HepG2 (cell line): ENCODE measurements around the gene GGA1. TPM values are rescaled to one million over a fixed set of nuclear protein-coding genes. Genes with fewer than 3 reads are reported as not detected.
A peak's percentile ranks its signal among the peaks of the same experiment; 100 is the strongest.

Source experiments
- HIVEP1 ChIP-seq: sonication (generic); formaldehyde crosslinking; IDR thresholded peaks from 2 replicates; pipeline ENCODE4 v1.4.0; 2020; ENCODE audit warnings: mild to moderate bottlenecking, missing genetic modification reagents
- LCORL ChIP-seq, 2 experiments: fragments of 450-650 bp in 1 of 2; sonication (generic) in 1 of 2; formaldehyde crosslinking in 1 of 2; IDR thresholded peaks; 2 replicates each; pipeline versions ENCODE4 v1.5.0 to v1.6.1; 2017 to 2020; ENCODE audit warnings: antibody characterized with exemption in 1 of 2, missing genetic modification reagents in 1 of 2
- NR3C1 ChIP-seq: sonication (generic); formaldehyde crosslinking; IDR thresholded peaks from 2 replicates; pipeline ENCODE4 v1.4.0; 2020; ENCODE audit warnings: missing genetic modification reagents
- POLR2AphosphoS5 ChIP-seq: IDR thresholded peaks from 2 replicates; pipeline ENCODE4 v1.6.1; 2012; ENCODE audit warnings: low read depth, low read length
- RELA ChIP-seq: sonication (generic); formaldehyde crosslinking; IDR thresholded peaks from 2 replicates; pipeline ENCODE4 v1.4.0; 2020; ENCODE audit warnings: missing genetic modification reagents
- SALL2 ChIP-seq: sonication (generic); formaldehyde crosslinking; IDR thresholded peaks from 2 replicates; pipeline ENCODE4 v1.8.1; 2023; ENCODE audit warnings: mild to moderate bottlenecking, missing genetic modification reagents, inconsistent platforms
- SNAI1 ChIP-seq: sonication (generic); formaldehyde crosslinking; IDR thresholded peaks from 2 replicates; pipeline ENCODE4 v1.5.0; 2020; ENCODE audit warnings: mild to moderate bottlenecking, missing genetic modification reagents, borderline replicate concordance
- YEATS4 ChIP-seq: sonication (generic); formaldehyde crosslinking; IDR thresholded peaks from 2 replicates; pipeline ENCODE4 v1.4.0; 2020; ENCODE audit warnings: missing genetic modification reagents, borderline replicate concordance
- ZNF180 ChIP-seq: sonication (generic); formaldehyde crosslinking; IDR thresholded peaks from 2 replicates; pipeline ENCODE4 v1.4.0; 2020; ENCODE audit warnings: low read depth, missing genetic modification reagents, borderline replicate concordance
- ZNF225 ChIP-seq: sonication (generic); formaldehyde crosslinking; IDR thresholded peaks from 2 replicates; pipeline ENCODE4 v1.4.0; 2020; ENCODE audit warnings: mild to moderate bottlenecking, missing genetic modification reagents
- ZNF431 ChIP-seq: sonication (generic); formaldehyde crosslinking; IDR thresholded peaks from 2 replicates; pipeline ENCODE4 v1.9.0; 2022; ENCODE audit warnings: missing genetic modification reagents, low read depth, mild to moderate bottlenecking, borderline replicate concordance
- ZNF432 ChIP-seq: sonication (generic); formaldehyde crosslinking; IDR thresholded peaks from 2 replicates; pipeline ENCODE4 v1.5.0; 2020; ENCODE audit warnings: missing genetic modification reagents, mild to moderate bottlenecking, borderline replicate concordance
- ZNF577 ChIP-seq: sonication (generic); formaldehyde crosslinking; IDR thresholded peaks from 2 replicates; pipeline ENCODE4 v1.4.0; 2020; ENCODE audit warnings: mild to moderate bottlenecking, low read depth, missing genetic modification reagents, borderline replicate concordance
- ZNF709 ChIP-seq: sonication (generic); formaldehyde crosslinking; IDR thresholded peaks from 2 replicates; pipeline ENCODE4 v1.5.0; 2020; ENCODE audit warnings: mild to moderate bottlenecking, missing genetic modification reagents
- polyA plus RNA-seq, 8 experiments: library from polyadenylated mRNA; depleted of rRNA in 3 of 8; stranded (reverse) in 7 of 8; unstranded in 1 of 8; fragments of >200 nt; fragmentation: Illumina TruSeq in 4 of 8; extraction: Trizol in 4 of 8; gene quantifications; 2 replicates each; pipeline versions ENCODE4 v1.2.1 to v1.2.3, GENCODE V29; 2011 to 2016; ENCODE audit warnings: low read depth in 4 of 8, missing spikeins in 1 of 8, mixed read lengths in 1 of 8; ENCODE audit not compliant: insufficient read depth in 1 of 8
- total RNA-seq, 5 experiments: library from RNA; depleted of rRNA; stranded (reverse); fragments of >200 nt; fragmentation: Illumina TruSeq; extraction: Trizol; gene quantifications; 2 replicates each; pipeline ENCODE4 v1.2.3, GENCODE V29; 2016; ENCODE audit warnings: low read depth in 1 of 5
- TF ChIP-seq, protein P1 (sequence below): IDR thresholded peaks from 2 replicates; pipeline ENCODE4 v1.6.1; 2016; ENCODE audit warnings: missing compliant biosample characterization, missing genetic modification reagents, borderline replicate concordance
- TF ChIP-seq, protein P2 (sequence below): sonication (generic); formaldehyde crosslinking; conservative IDR thresholded peaks from 2 replicates; pipeline ENCODE4 v1.4.0; 2020; ENCODE audit warnings: missing genetic modification reagents
- TF ChIP-seq, protein P3 (sequence below): IDR thresholded peaks from 2 replicates; pipeline ENCODE4 v1.6.1; 2012; ENCODE audit warnings: low read depth, low read length, improper control_type of control experiment

Gene GGA1
- total and polyA plus RNA-seq, 2 of the 13 experiments (the other 11 are each of a cell fraction or from before 2014, with no cell fraction given), result 29.1 to 87.2 TPM

DNA sequence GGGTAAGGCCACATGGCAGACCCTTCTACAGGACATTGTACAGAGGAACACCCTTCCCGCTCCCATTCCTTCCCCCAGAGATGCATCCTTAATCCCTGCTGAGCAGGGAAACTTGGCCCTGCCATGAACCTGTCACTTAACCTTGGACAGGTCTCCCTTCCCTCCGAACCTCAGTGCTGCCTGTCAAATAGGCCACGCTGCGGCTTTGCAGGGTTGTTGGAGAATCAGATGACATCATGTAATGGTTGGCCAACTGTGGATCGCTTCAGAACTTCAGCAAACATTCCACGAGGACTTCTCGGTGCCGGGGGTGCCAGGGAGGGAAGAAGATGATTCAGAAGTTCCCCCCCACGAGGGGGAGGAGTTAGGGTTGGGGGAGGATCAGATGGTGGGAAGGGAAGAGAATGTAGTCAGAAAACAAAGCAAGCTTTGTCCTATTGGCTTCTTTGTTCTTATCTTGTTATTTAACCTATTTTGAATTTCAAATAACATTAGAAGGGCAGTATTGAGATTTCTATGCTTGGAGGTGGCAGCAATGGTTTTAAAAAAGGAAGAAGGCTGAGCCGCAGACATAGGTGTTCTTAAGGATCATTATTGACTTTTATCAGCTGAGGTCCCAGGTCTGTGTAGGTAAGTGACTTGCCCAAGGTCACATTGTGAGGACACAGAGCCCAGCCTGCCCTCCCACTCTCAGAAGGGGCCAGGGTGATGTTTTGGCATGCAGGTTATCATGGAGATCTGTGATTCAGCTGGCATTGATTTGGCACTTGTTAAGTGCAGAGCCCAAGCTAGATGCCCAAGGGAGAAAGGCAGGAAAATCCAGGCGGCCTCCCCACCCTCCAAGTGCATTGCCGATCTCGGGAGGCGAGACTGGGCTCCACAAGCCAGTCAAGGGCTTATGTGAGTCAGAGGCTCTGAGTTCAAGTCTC, 45.2 kb upstream of the GGA1 start (continued):
- TF ChIP-seq ZNF180 (no peak), YEATS4 (CRISPR knock-in tag) (peak; percentile 54), ZNF432 (CRISPR knock-in tag) (no peak), SALL2 (CRISPR knock-in tag) (0 out of 2 replicates have a peak, but pooled peaks have one; percentile 19), ZNF577 (no peak), RELA (CRISPR knock-in tag) (no peak), LCORL (IDR thresholded peaks at IDR 0.05) (no peak), LCORL (CRISPR knock-in tag; IDR thresholded peaks at IDR 0.05) (peak; percentile 65; the same call in 1 of the 2 replicates), NR3C1 (no peak), HIVEP1 (CRISPR knock-in tag) (no peak), ZNF225 (CRISPR knock-in tag) (no peak), ZNF431 (CRISPR knock-in tag) (no peak; the same call in 1 of the 2 replicates), ZNF709 (CRISPR knock-in tag) (0 out of 2 replicates have a peak, but pooled peaks have one; percentile 26), POLR2AphosphoS5 (peak; percentile 61), SNAI1 (CRISPR knock-in tag) (no peak)
- TF ChIP-seq, protein P1, sequence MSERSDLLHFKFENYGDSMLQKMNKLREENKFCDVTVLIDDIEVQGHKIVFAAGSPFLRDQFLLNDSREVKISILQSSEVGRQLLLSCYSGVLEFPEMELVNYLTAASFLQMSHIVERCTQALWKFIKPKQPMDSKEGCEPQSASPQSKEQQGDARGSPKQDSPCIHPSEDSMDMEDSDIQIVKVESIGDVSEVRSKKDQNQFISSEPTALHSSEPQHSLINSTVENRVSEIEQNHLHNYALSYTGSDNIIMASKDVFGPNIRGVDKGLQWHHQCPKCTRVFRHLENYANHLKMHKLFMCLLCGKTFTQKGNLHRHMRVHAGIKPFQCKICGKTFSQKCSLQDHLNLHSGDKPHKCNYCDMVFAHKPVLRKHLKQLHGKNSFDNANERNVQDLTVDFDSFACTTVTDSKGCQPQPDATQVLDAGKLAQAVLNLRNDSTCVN (CRISPR knock-in tag), result no peak
- TF ChIP-seq, protein P2, sequence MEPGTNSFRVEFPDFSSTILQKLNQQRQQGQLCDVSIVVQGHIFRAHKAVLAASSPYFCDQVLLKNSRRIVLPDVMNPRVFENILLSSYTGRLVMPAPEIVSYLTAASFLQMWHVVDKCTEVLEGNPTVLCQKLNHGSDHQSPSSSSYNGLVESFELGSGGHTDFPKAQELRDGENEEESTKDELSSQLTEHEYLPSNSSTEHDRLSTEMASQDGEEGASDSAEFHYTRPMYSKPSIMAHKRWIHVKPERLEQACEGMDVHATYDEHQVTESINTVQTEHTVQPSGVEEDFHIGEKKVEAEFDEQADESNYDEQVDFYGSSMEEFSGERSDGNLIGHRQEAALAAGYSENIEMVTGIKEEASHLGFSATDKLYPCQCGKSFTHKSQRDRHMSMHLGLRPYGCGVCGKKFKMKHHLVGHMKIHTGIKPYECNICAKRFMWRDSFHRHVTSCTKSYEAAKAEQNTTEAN (CRISPR knock-in tag), result no peak
- TF ChIP-seq, protein P3, sequence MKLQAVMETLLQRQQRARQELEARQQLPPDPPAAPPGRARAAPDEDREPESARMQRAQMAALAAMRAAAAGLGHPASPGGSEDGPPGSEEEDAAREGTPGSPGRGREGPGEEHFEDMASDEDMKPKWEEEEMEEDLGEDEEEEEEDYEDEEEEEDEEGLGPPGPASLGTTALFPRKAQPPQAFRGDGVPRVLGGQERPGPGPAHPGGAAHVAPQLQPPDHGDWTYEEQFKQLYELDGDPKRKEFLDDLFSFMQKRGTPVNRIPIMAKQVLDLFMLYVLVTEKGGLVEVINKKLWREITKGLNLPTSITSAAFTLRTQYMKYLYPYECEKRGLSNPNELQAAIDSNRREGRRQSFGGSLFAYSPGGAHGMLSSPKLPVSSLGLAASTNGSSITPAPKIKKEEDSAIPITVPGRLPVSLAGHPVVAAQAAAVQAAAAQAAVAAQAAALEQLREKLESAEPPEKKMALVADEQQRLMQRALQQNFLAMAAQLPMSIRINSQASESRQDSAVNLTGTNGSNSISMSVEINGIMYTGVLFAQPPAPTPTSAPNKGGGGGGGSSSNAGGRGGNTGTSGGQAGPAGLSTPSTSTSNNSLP, result no peak
